Hepatocyte (in vitro differentiated cells): ENCODE results near the gene DUSP8. TPM values are rescaled to one million over a fixed set of nuclear protein-coding genes. Genes with fewer than 3 reads are reported as not detected.
A peak's percentile ranks its signal among the peaks of the same experiment; 100 is the strongest.

Source experiments
- DNase-seq: peaks from one replicate; pipeline ENCODE4 v3.0.0-alpha.2; 2016; ENCODE audit warnings: low spot score
- H2AFZ ChIP-seq: fragments of 200-600 bp; sonication (generic); 2 replicates; pipeline ENCODE4 v1.6.0; 2016; ENCODE audit warnings: antibody characterized with exemption, mild to moderate bottlenecking
- H3K27ac ChIP-seq: fragments of 200-600 bp; sonication (generic); 2 replicates; pipeline ENCODE4 v1.5.1; 2016; ENCODE audit warnings: mild to moderate bottlenecking
- H3K27me3 ChIP-seq: fragments of 200-600 bp; sonication (generic); 2 replicates; pipeline ENCODE4 v1.6.1; 2016
- H3K36me3 ChIP-seq: fragments of 200-600 bp; sonication (generic); replicated peaks from 2 replicates; pipeline ENCODE4 v1.5.1; 2016; ENCODE audit warnings: low read depth; ENCODE audit not compliant: insufficient read depth
- H3K4me1 ChIP-seq: fragments of 200-600 bp; sonication (generic); 2 replicates; pipeline ENCODE4 v1.5.1; 2016; ENCODE audit warnings: mild to moderate bottlenecking, moderate library complexity; ENCODE audit not compliant: insufficient read depth
- H3K4me2 ChIP-seq: fragments of 200-600 bp; sonication (generic); 2 replicates; pipeline ENCODE4 v1.6.0; 2016
- H3K4me3 ChIP-seq: fragments of 200-600 bp; sonication (generic); 2 replicates; pipeline ENCODE4 v1.5.1; 2016; ENCODE audit warnings: mild to moderate bottlenecking
- H3K79me2 ChIP-seq: fragments of 200-600 bp; sonication (generic); 2 replicates; pipeline ENCODE4 v1.6.0; 2017; ENCODE audit warnings: mild to moderate bottlenecking
- H3K9me2 ChIP-seq: fragments of 200-600 bp; sonication (generic); replicated peaks from 2 replicates; pipeline ENCODE4 v1.6.0; 2017; ENCODE audit warnings: mild to moderate bottlenecking; ENCODE audit not compliant: insufficient read depth
- H3K9me3 ChIP-seq: fragments of 200-600 bp; sonication (generic); 2 replicates; pipeline ENCODE4 v1.5.1; 2016; ENCODE audit warnings: low read depth, mild to moderate bottlenecking
- H4K20me1 ChIP-seq: fragments of 200-600 bp; sonication (generic); 2 replicates; pipeline ENCODE4 v1.6.0; 2016; ENCODE audit warnings: mild to moderate bottlenecking; ENCODE audit not compliant: insufficient read depth, poor library complexity, severe bottlenecking
- EZH2 ChIP-seq: fragments of 200-600 bp; sonication (generic); IDR thresholded peaks from 2 replicates; pipeline ENCODE4 v1.6.1; 2016; ENCODE audit warnings: antibody characterized with exemption, mild to moderate bottlenecking, borderline replicate concordance
- EZH2phosphoT487 ChIP-seq: fragments of 200-600 bp; sonication (generic); IDR thresholded peaks from one replicate; pipeline ENCODE4 v1.6.1; 2018; ENCODE audit warnings: antibody characterized with exemption, mild to moderate bottlenecking, low read depth, moderate library complexity; ENCODE audit not compliant: unreplicated experiment, severe bottlenecking
- WGBS: methylation state at CpG from one replicate; pipeline ENCODE4 v1.1.6; 2016; ENCODE audit warnings: low lambda C conversion rate; ENCODE audit errors: missing lambda C conversion rate; 5-methylcytosine and 5-hydroxymethylcytosine counted together
- polyA plus RNA-seq: library from polyadenylated mRNA; unstranded; fragments of >200 nt; fragmentation: Nextera tagmentation; extraction: Ambion mirVana; gene quantifications from 2 replicates; pipeline ENCODE4 v1.2.1, GENCODE V29; 2016
- total RNA-seq: library from RNA; depleted of rRNA; stranded (reverse); fragments of >200 nt; gene quantifications from 2 replicates; pipeline ENCODE4 v1.2.3, GENCODE V29; 2014
- TF ChIP-seq, protein P1 (sequence below): fragments of 200-600 bp; sonication (generic); IDR thresholded peaks from 2 replicates; pipeline ENCODE4 v1.5.1; 2016; ENCODE audit warnings: antibody characterized with exemption, mild to moderate bottlenecking; ENCODE audit not compliant: poor library complexity

DUSP8 gene
- total and polyA plus RNA-seq, 2 experiments from 2014 or later, result 8.0 to 17.7 TPM

DNA sequence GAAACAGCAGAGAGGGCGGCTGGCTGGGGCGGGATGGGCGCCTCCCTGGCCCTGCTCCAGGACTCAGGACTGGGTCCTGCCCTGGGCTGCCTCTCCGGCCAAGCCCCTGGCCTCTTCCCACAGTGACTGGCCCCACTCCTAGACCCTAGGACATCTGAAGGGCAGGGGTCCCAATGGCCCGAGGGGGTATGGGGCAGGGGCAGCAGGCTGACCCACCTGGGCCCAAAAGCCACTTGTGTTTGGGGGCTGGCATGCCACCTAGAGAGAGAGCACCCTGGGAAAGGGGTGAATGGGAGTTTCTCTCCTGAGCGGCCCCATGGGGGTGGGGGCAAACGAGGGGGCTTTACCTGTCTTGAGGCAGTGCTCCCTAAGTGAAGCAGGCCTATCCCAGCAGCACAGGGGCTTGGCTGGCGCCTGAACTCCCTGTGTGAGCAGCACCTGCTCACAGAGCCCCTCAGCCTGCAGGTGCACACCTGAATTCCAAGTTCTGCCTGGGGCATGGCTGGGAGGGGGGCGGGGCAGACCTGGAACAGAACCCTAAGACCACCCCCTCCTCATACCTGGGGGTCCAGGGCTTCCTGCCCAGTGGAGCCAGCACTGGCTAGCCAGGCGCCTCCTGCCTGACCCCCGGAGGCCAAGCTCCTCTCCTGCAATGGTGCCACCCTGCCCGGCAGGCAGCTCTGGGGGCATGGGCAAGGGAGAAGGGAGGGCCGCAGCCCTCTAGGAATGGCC is 16.9 kb downstream of the DUSP8 start:
- no peak for DNase-seq
- no peak for TF ChIP-seq EZH2phosphoT487
- TF ChIP-seq EZH2, result no peak
- TF ChIP-seq, protein P1, sequence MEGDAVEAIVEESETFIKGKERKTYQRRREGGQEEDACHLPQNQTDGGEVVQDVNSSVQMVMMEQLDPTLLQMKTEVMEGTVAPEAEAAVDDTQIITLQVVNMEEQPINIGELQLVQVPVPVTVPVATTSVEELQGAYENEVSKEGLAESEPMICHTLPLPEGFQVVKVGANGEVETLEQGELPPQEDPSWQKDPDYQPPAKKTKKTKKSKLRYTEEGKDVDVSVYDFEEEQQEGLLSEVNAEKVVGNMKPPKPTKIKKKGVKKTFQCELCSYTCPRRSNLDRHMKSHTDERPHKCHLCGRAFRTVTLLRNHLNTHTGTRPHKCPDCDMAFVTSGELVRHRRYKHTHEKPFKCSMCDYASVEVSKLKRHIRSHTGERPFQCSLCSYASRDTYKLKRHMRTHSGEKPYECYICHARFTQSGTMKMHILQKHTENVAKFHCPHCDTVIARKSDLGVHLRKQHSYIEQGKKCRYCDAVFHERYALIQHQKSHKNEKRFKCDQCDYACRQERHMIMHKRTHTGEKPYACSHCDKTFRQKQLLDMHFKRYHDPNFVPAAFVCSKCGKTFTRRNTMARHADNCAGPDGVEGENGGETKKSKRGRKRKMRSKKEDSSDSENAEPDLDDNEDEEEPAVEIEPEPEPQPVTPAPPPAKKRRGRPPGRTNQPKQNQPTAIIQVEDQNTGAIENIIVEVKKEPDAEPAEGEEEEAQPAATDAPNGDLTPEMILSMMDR, result no peak
- WGBS, result 86% methylated on average over 12 of the region's 13 CpGs
- H3K4me2 ChIP-seq, result no peak overlapping the region
- H3K27ac ChIP-seq, result no peak overlapping the region
- H2AFZ ChIP-seq, result no peak overlapping the region
- no peak overlapping the region for H3K4me3 ChIP-seq
- no peaks in the 10 kb centered on the region for H3K79me2 ChIP-seq
- no peaks in the 10 kb centered on the region for H3K36me3 ChIP-seq
- H3K9me2 ChIP-seq, result no peaks in the 10 kb centered on the region
- H3K9me3 ChIP-seq, result no peaks in the 10 kb centered on the region
- H3K4me1 ChIP-seq, result peaks cover 43% of the 10 kb centered on the region
- no peaks in the 10 kb centered on the region for H3K27me3 ChIP-seq
- H4K20me1 ChIP-seq, result no peaks in the 10 kb centered on the region

DNA sequence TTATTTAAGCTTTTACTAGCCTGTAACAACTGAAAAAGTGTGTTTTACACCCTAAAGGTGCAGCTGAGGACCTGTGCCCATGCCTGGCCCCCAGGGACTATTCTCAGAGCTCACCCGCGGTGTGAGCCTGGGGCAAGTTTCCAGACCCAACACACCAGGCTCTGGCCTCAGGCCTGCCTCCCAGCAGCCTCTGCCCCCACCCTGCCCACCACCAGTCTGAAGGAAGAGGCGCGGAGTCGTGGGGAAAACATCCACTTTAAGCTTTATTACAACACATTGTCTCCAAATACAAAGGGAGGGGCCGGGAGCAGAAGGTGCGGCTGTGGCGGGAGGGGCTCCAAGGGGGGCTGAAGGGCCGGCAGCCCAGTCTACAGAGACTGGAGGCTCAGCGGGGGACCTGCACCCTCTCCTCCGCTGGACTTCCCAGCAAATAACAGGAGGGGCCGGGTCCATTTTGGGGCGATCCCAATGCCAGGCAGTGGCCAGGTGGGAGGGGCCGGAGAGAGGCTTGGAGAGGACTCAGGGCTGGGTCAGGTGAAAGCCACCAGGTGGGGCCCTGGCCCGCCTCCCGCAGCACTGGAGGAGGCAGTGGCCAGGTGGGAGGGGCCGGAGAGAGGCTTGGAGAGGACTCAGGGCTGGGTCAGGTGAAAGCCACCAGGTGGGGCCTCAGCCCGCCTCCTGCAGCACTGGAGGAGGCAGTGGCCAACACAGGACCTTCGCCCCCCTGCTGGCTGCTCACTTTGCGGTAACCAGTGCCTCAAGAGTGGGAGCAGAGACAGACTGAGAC is 18.1 kb downstream of the DUSP8 start:
- Histone ChIP-seq H2AFZ (no peak overlapping the region), H4K20me1 (no peaks in the 10 kb centered on the region), H3K4me3 (no peak overlapping the region), H3K4me2 (peak overlapping the region; percentile 56), H3K9me2 (no peaks in the 10 kb centered on the region), H3K36me3 (no peaks in the 10 kb centered on the region), H3K79me2 (no peaks in the 10 kb centered on the region), H3K27me3 (peaks cover 2% of the 10 kb centered on the region), H3K9me3 (no peaks in the 10 kb centered on the region), H3K27ac (no peak overlapping the region), H3K4me1 (peaks cover 36% of the 10 kb centered on the region)
- TF ChIP-seq EZH2phosphoT487, result no peak
- TF ChIP-seq, protein P1, result peak; percentile 27
- peak; percentile 81 for DNase-seq
- 45% methylated on average over 17 of the region's 20 CpGs for WGBS

DNA sequence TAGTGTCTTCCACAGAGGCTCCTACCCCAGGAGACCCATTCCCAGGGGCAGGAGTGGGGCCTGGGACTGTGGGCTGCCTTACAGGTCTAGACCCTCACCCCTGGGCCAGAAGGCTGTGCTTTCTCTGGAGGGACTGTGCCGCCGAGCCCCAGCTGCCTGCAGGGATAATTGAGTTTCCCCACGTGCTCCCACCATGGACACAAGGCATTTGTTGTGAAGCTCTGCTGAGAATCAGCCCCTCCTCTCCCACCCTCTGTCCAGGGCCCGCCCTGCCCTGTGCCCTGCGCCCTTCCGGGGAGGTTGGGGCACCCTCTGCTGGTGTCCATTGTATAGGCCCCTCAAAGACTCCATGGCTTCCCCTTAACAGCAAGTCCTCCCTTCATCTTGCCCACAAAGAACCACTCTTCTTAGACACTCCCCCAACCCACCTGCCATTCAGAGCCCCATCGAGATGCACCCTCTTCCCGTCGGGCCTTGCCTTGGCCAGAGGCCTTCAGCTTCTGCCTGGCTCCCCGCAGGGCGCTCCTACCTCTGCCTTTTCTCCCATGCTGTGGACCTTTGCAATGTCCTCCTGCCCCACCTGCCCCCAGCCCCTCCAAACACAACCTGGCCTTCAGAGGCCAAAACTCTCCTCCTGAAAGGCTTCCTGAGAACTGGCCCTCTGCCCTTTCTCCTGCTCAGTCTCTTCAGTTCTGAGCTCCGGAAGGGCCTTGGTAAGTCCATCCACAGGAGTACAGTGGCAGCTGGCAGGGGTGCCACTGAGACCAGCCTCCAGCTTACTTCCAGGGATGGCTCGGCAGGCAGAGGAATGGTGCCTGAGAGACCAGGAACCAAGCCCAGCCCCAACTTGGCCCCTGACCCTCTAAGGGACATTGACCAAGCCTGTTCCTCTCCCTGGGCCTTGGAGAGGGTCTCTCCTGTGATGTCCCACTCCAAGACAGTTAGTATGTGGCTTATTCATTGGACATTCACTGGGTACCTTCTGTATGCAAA is 22.4 kb downstream of the DUSP8 start:
- no peaks in the 10 kb centered on the region for H4K20me1 ChIP-seq
- H3K79me2 ChIP-seq, result no peaks in the 10 kb centered on the region
- no peak overlapping the region for H3K4me2 ChIP-seq
- no peak overlapping the region for H3K4me3 ChIP-seq
- WGBS, result 80% methylated on average over 13 of the region's 13 CpGs
- no peaks in the 10 kb centered on the region for H3K9me3 ChIP-seq
- H2AFZ ChIP-seq, result no peak overlapping the region
- DNase-seq, result no peak
- H3K27me3 ChIP-seq, result peaks cover 24% of the 10 kb centered on the region
- no peaks in the 10 kb centered on the region for H3K9me2 ChIP-seq
- H3K36me3 ChIP-seq, result no peaks in the 10 kb centered on the region
- TF ChIP-seq EZH2 (no peak), EZH2phosphoT487 (no peak)
- TF ChIP-seq, protein P1, result no peak
- H3K27ac ChIP-seq, result no peak overlapping the region
- peaks cover 29% of the 10 kb centered on the region for H3K4me1 ChIP-seq
